OCI-LY7 (cell line): ENCODE data around the gene PALMD. TPM values are rescaled to one million over a fixed set of nuclear protein-coding genes. Genes with fewer than 3 reads are reported as not detected.

Source experiments
- BruUV-seq: library from RNA; stranded (reverse); fragments of 400-500 nt; replicated peaks from 2 replicates; lab custom pipeline; 2021; lab: Mats Ljungman, UMichigan
- CTCF ChIA-PET: fragments of 300-600 bp; sonication (Branson Sonifier 250); formaldehyde crosslinking; loops from one replicate; lab custom pipeline; 2022; ENCODE audit warnings: antibody characterized with exemption; ENCODE audit not compliant: unreplicated experiment; lab: Charles Lee
- POLR2A ChIA-PET: fragments of 300-600 bp; sonication (Branson Sonifier 250); formaldehyde crosslinking; loops from one replicate; lab custom pipeline; 2022; ENCODE audit warnings: antibody characterized with exemption; lab: Charles Lee
- DNase-seq: peaks from one replicate; pipeline ENCODE4 v3.0.0-alpha.2; 2015; ENCODE audit warnings: low spot score
- H2AFZ ChIP-seq: fragments of 200-600 bp; sonication (generic), shearing (Covaris generic); 2 replicates; pipeline ENCODE4 v1.6.1; 2014; ENCODE audit warnings: mild to moderate bottlenecking, antibody characterized with exemption, low read length, moderate library complexity
- H3K27ac ChIP-seq: fragments of 200-600 bp; sonication (generic); 2 replicates; pipeline ENCODE4 v1.5.1; 2014; ENCODE audit warnings: mixed run types, low read depth, mild to moderate bottlenecking, moderate library complexity, low read length, inconsistent platforms; ENCODE audit not compliant: poor library complexity, severe bottlenecking
- H3K36me3 ChIP-seq: fragments of 200-600 bp; sonication (generic); 2 replicates; pipeline ENCODE4 v1.6.1; 2014; ENCODE audit warnings: mild to moderate bottlenecking, antibody characterized with exemption, low read length, moderate library complexity, mixed read lengths; ENCODE audit not compliant: insufficient read depth
- H3K4me1 ChIP-seq: fragments of 200-600 bp; sonication (generic); 2 replicates; pipeline ENCODE4 v1.5.1; 2014; ENCODE audit warnings: mild to moderate bottlenecking, low read length; ENCODE audit not compliant: insufficient read depth, poor library complexity, severe bottlenecking
- H3K4me2 ChIP-seq: fragments of 200-600 bp; sonication (generic); 2 replicates; pipeline ENCODE4 v1.6.1; 2014; ENCODE audit warnings: mild to moderate bottlenecking, low read length
- H3K4me3 ChIP-seq: fragments of 200-600 bp; sonication (generic); 2 replicates; pipeline ENCODE4 v1.5.1; 2014; ENCODE audit warnings: mild to moderate bottlenecking, low read depth, low read length; ENCODE audit not compliant: poor library complexity, severe bottlenecking
- H3K79me2 ChIP-seq: fragments of 200-600 bp; sonication (generic); 2 replicates; pipeline ENCODE4 v1.6.1; 2016; ENCODE audit warnings: low read depth, mild to moderate bottlenecking, low read length, moderate library complexity, mixed read lengths; ENCODE audit not compliant: insufficient read depth
- H3K9me2 ChIP-seq: fragments of 200-600 bp; sonication (generic); 2 replicates; pipeline ENCODE4 v1.6.1; 2016; ENCODE audit warnings: mild to moderate bottlenecking, low read length, mixed read lengths; ENCODE audit not compliant: insufficient read depth
- H3K9me3 ChIP-seq: fragments of 200-600 bp; sonication (generic); 2 replicates; pipeline ENCODE4 v1.6.1; 2014; ENCODE audit warnings: mild to moderate bottlenecking, mixed run types, low read length, mixed read lengths
- H4K20me1 ChIP-seq: fragments of 200-600 bp; sonication (generic); 2 replicates; pipeline ENCODE4 v1.6.1; 2014; ENCODE audit warnings: mild to moderate bottlenecking, antibody characterized with exemption, low read length, moderate library complexity, mixed read lengths; ENCODE audit not compliant: insufficient read depth
- EZH2phosphoT487 ChIP-seq: fragments of 200-600 bp; sonication (generic); IDR thresholded peaks from 2 replicates; pipeline ENCODE4 v1.6.1; 2018; ENCODE audit warnings: low read depth, borderline replicate concordance, mild to moderate bottlenecking, mixed run types, antibody characterized with exemption, low read length, moderate library complexity, mixed read lengths
- intact Hi-C: fragments of 100-400 bp; cut with micrococcal nuclease; formaldehyde crosslinking; loops from one replicate; pipeline ENCODE4 v1.10.0; 2022; ENCODE audit not compliant: unreplicated experiment
- total RNA-seq, 2 experiments: library from RNA; depleted of rRNA in 1 of 2; stranded (reverse); fragments of >200 nt in 1 of 2; shearing (Covaris generic) in 1 of 2; gene quantifications; 2 replicates each; pipeline ENCODE4 v1.2.3, GENCODE V29; 2014 to 2022
- TF ChIP-seq, protein P1 (sequence below): fragments of 200-600 bp; sonication (generic); conservative IDR thresholded peaks from 2 replicates; pipeline ENCODE4 v1.5.1; 2014; ENCODE audit warnings: mild to moderate bottlenecking, antibody characterized with exemption, low read length, moderate library complexity, mixed read lengths

The PALMD gene
- total RNA-seq, 2 experiments from 2014 or later: not detected

DNA sequence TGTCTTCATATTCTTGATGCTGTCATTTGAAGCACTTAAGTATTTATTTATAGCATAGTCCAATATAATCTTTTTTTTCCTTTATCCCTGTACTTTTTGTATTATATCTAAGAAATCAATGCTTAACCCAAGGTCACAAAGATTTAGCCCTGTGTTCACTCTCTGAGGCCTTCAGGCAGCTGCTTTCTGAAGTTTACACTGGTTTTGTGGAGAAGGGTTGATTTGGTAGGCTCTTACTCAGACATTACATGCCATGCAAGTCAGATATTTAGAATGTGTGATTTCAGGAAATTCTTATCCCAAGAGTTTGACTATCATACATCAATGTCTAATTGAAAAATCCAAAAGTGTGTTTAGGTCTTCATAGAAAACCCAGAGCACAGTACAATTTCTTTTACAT lies 56.3 kb downstream of the PALMD start:
- intact Hi-C loops: loop anchor here (10.0 kb wide), 1 partner anchor 207 kb away; no protein-coding TSS in a partner anchor
- Histone ChIP-seq H3K4me1 (no peaks in the 10 kb centered on the region), H3K27ac (no peak overlapping the region), H3K9me2 (no peaks in the 10 kb centered on the region), H3K36me3 (no peaks in the 10 kb centered on the region), H4K20me1 (no peaks in the 10 kb centered on the region), H2AFZ (no peak overlapping the region), H3K4me3 (no peak overlapping the region), H3K79me2 (no peaks in the 10 kb centered on the region), H3K9me3 (no peaks in the 10 kb centered on the region), H3K4me2 (no peak overlapping the region)
- no TSS peak for BruUV-seq
- no peak for DNase-seq
- ChIA-PET POLR2A (no interaction called here), CTCF (no interaction called here)
- TF ChIP-seq, protein P1, sequence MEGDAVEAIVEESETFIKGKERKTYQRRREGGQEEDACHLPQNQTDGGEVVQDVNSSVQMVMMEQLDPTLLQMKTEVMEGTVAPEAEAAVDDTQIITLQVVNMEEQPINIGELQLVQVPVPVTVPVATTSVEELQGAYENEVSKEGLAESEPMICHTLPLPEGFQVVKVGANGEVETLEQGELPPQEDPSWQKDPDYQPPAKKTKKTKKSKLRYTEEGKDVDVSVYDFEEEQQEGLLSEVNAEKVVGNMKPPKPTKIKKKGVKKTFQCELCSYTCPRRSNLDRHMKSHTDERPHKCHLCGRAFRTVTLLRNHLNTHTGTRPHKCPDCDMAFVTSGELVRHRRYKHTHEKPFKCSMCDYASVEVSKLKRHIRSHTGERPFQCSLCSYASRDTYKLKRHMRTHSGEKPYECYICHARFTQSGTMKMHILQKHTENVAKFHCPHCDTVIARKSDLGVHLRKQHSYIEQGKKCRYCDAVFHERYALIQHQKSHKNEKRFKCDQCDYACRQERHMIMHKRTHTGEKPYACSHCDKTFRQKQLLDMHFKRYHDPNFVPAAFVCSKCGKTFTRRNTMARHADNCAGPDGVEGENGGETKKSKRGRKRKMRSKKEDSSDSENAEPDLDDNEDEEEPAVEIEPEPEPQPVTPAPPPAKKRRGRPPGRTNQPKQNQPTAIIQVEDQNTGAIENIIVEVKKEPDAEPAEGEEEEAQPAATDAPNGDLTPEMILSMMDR: no peak
- no peak for TF ChIP-seq EZH2phosphoT487

DNA sequence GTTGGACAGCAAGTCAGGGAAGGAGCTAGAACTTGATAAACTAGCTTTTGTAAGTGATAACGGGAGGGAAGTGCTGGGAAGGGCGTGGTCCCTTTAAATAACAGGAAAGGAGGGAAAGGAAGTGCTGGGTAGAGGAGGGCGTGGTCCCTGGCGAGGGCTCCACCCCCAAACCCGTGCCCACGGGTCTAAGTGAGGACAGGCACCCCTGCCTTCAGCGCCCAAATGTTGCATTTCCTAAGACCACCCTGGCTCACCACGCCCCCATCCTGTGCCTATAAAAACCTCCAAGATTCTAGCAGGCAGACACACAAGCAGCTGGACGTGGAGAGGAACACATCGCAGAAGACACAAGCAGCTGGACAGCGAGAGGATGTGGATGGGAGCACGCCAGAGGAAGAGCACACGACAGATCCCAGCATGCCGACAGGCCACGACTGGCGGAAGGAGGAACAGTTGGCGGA lies 58.5 kb downstream of the PALMD start:
- BruUV-seq: no TSS peak
- Histone ChIP-seq H3K4me3 (no peak overlapping the region), H3K9me2 (no peaks in the 10 kb centered on the region), H3K9me3 (no peaks in the 10 kb centered on the region), H3K4me1 (no peaks in the 10 kb centered on the region), H3K4me2 (no peak overlapping the region), H3K36me3 (peaks cover 6% of the 10 kb centered on the region; the same call in 1 of the 2 replicates), H3K27ac (no peak overlapping the region), H2AFZ (no peak overlapping the region), H3K79me2 (no peaks in the 10 kb centered on the region), H4K20me1 (no peaks in the 10 kb centered on the region)
- intact Hi-C loops: loop anchor here (10.0 kb wide), 1 partner anchor 210 kb away; no protein-coding TSS in a partner anchor
- POLR2A ChIA-PET: interaction anchor here (0.7 kb wide), 1 partner anchor 806 kb away, joined by 7 read pairs; no protein-coding TSS in a partner anchor
- CTCF ChIA-PET: no interaction called here
- TF ChIP-seq, protein P1: no peak
- no peak for DNase-seq

DNA sequence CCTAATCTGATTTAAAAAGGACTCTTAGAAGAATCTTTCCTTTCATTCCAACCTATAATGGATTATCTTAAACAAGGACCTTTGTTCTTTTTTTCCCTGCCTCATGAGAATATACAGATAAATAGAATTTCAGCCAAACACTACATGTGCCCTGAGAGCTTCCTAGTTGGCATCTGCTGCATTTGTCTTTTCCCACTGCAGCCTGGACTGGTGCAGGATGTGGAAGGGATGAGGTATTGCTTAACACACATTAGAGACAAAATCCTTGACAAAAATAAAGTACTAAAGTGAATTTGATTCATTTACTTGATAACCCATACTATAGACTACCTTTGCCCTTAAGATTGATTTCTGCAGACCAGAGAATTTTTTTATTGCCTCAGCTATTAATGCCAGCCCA lies 59.5 kb downstream of the PALMD start:
- TF ChIP-seq, protein P1: no peak
- no peak for TF ChIP-seq EZH2phosphoT487
- Histone ChIP-seq H3K4me2 (no peak overlapping the region), H4K20me1 (no peaks in the 10 kb centered on the region), H3K4me1 (no peaks in the 10 kb centered on the region), H3K9me3 (no peaks in the 10 kb centered on the region), H3K4me3 (no peak overlapping the region), H3K36me3 (peaks cover 10% of the 10 kb centered on the region; the same call in 1 of the 2 replicates), H2AFZ (no peak overlapping the region), H3K27ac (no peak overlapping the region), H3K79me2 (no peaks in the 10 kb centered on the region), H3K9me2 (no peaks in the 10 kb centered on the region)
- CTCF ChIA-PET: no interaction called here
- DNase-seq: no peak
- intact Hi-C loops: loop anchor here (10.0 kb wide), 1 partner anchor 211 kb away; no protein-coding TSS in a partner anchor
- POLR2A ChIA-PET: no interaction called here
- BruUV-seq: no TSS peak
